ENCODE data around the gene AUNIP. TPM values are rescaled to one million over a fixed set of nuclear protein-coding genes. Genes with fewer than 3 reads are reported as not detected.

The AUNIP gene
- total RNA-seq, 1 donor: 3.5 TPM

GRCh38 chr1:25795211-25795610 is 64.0 kb downstream of the AUNIP start:
- no peak overlapping the region for H3K4me3 ChIP-seq (ENCODE audit: low read depth, low read length)
- DNase-seq (ENCODE audit: low read depth): no peak
- TF ChIP-seq, protein P1, sequence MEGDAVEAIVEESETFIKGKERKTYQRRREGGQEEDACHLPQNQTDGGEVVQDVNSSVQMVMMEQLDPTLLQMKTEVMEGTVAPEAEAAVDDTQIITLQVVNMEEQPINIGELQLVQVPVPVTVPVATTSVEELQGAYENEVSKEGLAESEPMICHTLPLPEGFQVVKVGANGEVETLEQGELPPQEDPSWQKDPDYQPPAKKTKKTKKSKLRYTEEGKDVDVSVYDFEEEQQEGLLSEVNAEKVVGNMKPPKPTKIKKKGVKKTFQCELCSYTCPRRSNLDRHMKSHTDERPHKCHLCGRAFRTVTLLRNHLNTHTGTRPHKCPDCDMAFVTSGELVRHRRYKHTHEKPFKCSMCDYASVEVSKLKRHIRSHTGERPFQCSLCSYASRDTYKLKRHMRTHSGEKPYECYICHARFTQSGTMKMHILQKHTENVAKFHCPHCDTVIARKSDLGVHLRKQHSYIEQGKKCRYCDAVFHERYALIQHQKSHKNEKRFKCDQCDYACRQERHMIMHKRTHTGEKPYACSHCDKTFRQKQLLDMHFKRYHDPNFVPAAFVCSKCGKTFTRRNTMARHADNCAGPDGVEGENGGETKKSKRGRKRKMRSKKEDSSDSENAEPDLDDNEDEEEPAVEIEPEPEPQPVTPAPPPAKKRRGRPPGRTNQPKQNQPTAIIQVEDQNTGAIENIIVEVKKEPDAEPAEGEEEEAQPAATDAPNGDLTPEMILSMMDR (IDR thresholded peaks at IDR 0.05; ENCODE audit: insufficient read depth, low read depth, low read length): no peak

- DNase-seq (ENCODE audit: low read depth): no peak
- no peak overlapping the region for H3K4me3 ChIP-seq (ENCODE audit: low read depth, low read length)
- TF ChIP-seq, protein P1 (IDR thresholded peaks at IDR 0.05; ENCODE audit: insufficient read depth, low read depth, low read length): no peak
Measured at GRCh38 chr1:25794325-25794724, 64.9 kb downstream of the AUNIP start.

DNA sequence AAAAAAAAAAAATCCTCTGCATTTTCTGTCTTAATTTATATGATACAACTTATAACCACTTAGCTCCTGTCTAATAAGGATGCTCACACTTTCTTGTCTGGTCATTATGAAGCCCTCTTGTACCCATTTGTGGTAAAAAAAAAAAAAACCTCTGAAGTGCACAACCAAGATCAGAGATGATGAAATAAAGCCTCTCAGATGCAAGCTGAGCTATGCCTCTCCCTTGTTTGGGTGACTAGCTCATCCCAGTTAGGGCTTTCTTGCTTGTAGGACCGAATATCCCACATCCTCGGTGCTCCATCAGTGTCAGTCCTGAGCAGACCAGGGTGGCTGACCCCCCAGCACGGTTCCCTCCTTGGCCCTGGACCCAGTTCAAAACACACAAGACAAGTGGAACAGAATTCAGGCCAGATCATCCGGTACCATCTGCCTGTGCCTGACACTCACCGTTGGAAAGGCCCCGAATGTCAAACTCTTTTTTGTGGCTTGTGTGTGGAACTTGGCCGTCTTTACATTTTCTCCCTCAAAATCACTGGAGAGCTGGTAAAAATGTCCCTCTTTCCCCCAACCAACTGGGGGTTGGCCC is 65.6 kb downstream of the AUNIP start:
- DNase-seq (ENCODE audit: low read depth): no peak
- TF ChIP-seq, protein P1 (IDR thresholded peaks at IDR 0.05; ENCODE audit: insufficient read depth, low read depth, low read length): no peak
- no peak overlapping the region for H3K4me3 ChIP-seq (ENCODE audit: low read depth, low read length)

DNA sequence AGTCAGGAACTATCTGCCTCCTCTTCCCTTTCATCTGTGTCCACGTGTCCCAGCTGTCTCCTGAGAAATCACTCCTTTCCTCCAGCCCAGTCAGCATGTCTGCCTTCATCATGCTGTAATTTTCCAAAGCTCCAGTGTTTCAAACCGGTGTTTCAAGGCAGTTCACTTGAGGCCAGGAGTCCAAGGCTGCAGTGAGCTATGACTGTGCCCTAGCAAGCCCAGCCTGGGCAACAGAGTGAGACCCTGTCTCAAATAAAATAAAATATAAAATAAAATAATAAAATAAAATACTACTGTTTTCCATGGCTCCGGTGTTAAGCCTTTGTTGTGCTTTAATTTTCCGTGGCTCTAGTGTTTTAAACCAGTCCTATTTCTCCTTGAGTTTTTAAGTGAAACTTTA is 67.1 kb downstream of the AUNIP start:
- H3K4me3 ChIP-seq (ENCODE audit: low read depth, low read length): no peak overlapping the region
- TF ChIP-seq, protein P1 (IDR thresholded peaks at IDR 0.05; ENCODE audit: insufficient read depth, low read depth, low read length): no peak
- DNase-seq (ENCODE audit: low read depth): no peak

DNA sequence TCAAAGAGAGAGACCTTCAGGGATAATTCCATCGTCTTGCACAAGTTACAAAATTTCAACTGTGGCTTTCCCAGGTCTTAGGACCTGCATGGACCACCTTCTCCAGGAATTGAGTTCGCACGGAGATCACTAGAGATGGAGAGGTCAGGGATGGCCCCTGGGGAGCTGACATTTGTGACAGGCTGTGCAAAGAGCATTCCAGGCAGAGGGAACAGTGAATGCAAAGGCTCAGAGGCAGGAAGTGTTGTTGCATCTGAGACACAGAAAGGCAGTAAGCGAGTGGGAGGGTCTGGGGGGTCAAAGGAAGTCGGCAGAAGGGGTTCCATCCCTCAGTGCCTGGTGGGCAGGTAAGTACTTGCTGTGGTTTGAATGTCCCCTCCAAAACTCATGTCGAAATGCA is 68.8 kb downstream of the AUNIP start:
- H3K4me3 ChIP-seq (ENCODE audit: low read depth, low read length): no peak overlapping the region
- DNase-seq (ENCODE audit: low read depth): no peak
- TF ChIP-seq, protein P1 (IDR thresholded peaks at IDR 0.05; ENCODE audit: insufficient read depth, low read depth, low read length): no peak

- TF ChIP-seq, protein P1 (IDR thresholded peaks at IDR 0.05; ENCODE audit: insufficient read depth, low read depth, low read length): no peak
- no peak overlapping the region for H3K4me3 ChIP-seq (ENCODE audit: low read depth, low read length)
- no peak for DNase-seq (ENCODE audit: low read depth)
Measured at GRCh38 chr1:25787760-25788166, 71.5 kb downstream of the AUNIP start.
